GM12878 (cell line): Measurements from ENCODE around the gene SEMA4D. TPM values are rescaled to one million over a fixed set of nuclear protein-coding genes. Genes with fewer than 3 reads are reported as not detected.
"Not testable (repeated sequence)": the region's sequence is repeated elsewhere in the genome, so short reads cannot be mapped to it uniquely, and the experiment has no call there.

Source experiments
- ATAC-seq: fragments of 200-7000 bp; cut with Tn5 transposase; 3 replicates; pipeline ENCODE4 v1.9.1; 2020; ENCODE audit warnings: mild to moderate bottlenecking, moderate library complexity
- BruUV-seq: library from RNA; stranded (reverse); fragments of 400-500 nt; replicated peaks from 2 replicates; lab custom pipeline; 2021; lab: Mats Ljungman, UMichigan
- CTCF ChIA-PET: fragments of 300-600 bp; sonication (Branson Sonifier 250); formaldehyde crosslinking; extraction: SDS; loops from one replicate; lab custom pipeline; 2021; ENCODE audit warnings: inconsistent platforms; lab: Yijun Ruan, JAX
- POLR2A ChIA-PET: fragments of 350-600 bp; formaldehyde crosslinking; extraction: SDS; loops from one replicate; lab custom pipeline; 2021; ENCODE audit warnings: inconsistent platforms; lab: Charles Lee
- RAD21 ChIA-PET: fragments of 300-600 bp; sonication (Branson Sonifier 250); formaldehyde crosslinking; loops from one replicate; lab custom pipeline; 2023; ENCODE audit warnings: antibody characterized with exemption; ENCODE audit not compliant: unreplicated experiment; lab: Charles Lee
- SMC1A ChIA-PET: fragments of 300-600 bp; sonication (Branson Sonifier 250); formaldehyde crosslinking; loops from one replicate; lab custom pipeline; 2023; ENCODE audit not compliant: unreplicated experiment, uncharacterized antibody; lab: Charles Lee
- DNase-seq: peaks from one replicate; pipeline ENCODE4 v3.0.0-alpha.2; 2011; ENCODE audit warnings: low read depth, low spot score
- FAIRE-seq: peaks from 3 replicates; lab custom pipeline; 2011; peaks lifted over from hg19 to GRCh38; lab: Jason Lieb, UNC
- H2AFZ ChIP-seq: 2 replicates; pipeline ENCODE4 v1.6.0; 2011; ENCODE audit warnings: low read depth, low read length, control low read depth; ENCODE audit not compliant: control insufficient read depth
- H3K27ac ChIP-seq: 2 replicates; pipeline ENCODE4 v1.5.1; 2011; ENCODE audit warnings: control low read depth; ENCODE audit not compliant: control insufficient read depth, insufficient read depth
- H3K27me3 ChIP-seq, 2 experiments: replicated peaks in 1 of 2; 2 replicates each; pipeline versions ENCODE4 v1.6.0 to v1.6.1; 2011; ENCODE audit warnings: low read length in 1 of 2; ENCODE audit not compliant: control insufficient read depth in 2 of 2, insufficient read depth in 2 of 2
- H3K36me3 ChIP-seq, 2 experiments: 2 replicates each; pipeline ENCODE4 v1.5.1; 2011; ENCODE audit warnings: low read length in 1 of 2; ENCODE audit not compliant: control insufficient read depth in 2 of 2, insufficient read depth in 2 of 2
- H3K4me1 ChIP-seq: 2 replicates; pipeline ENCODE4 v1.6.1; 2011; ENCODE audit warnings: mild to moderate bottlenecking, low read length, moderate library complexity, mixed read lengths; ENCODE audit not compliant: control insufficient read depth, insufficient read depth
- H3K4me2 ChIP-seq: 2 replicates; pipeline ENCODE4 v1.6.0; 2011; ENCODE audit warnings: control low read depth; ENCODE audit not compliant: control insufficient read depth, insufficient read depth
- H3K4me3 ChIP-seq: fragments of 200-600 bp; sonication (generic); 2 replicates; pipeline ENCODE4 v1.5.1; 2016
- H3K79me2 ChIP-seq: 2 replicates; pipeline ENCODE4 v1.6.0; 2011; ENCODE audit warnings: low read length; ENCODE audit not compliant: control insufficient read depth, insufficient read depth
- H3K9ac ChIP-seq: 2 replicates; pipeline ENCODE4 v1.8.0; 2011; ENCODE audit warnings: low read length, control low read depth, mixed read lengths; ENCODE audit not compliant: control insufficient read depth, insufficient read depth
- H3K9me3 ChIP-seq: replicated peaks from 3 replicates; pipeline ENCODE4 v1.5.1; 2011; ENCODE audit warnings: mild to moderate bottlenecking, low read length; ENCODE audit not compliant: control insufficient read depth, insufficient read depth
- H4K20me1 ChIP-seq: 2 replicates; pipeline ENCODE4 v1.6.0; 2011; ENCODE audit not compliant: control insufficient read depth, insufficient read depth
- RBBP5 ChIP-seq: fragments of 200-600 bp; sonication (generic); conservative IDR thresholded peaks from 2 replicates; pipeline ENCODE4 v1.6.1; 2016
- WGBS: methylation state at CpG from one replicate; pipeline ENCODE4 v1.1.6; 2016; ENCODE audit warnings: low lambda C conversion rate; ENCODE audit not compliant: insufficient replicate concordance, insufficient coverage; ENCODE audit errors: missing lambda C conversion rate; 5-methylcytosine and 5-hydroxymethylcytosine counted together
- in situ Hi-C: fragments of 300-500 bp; cut with MboI; formaldehyde crosslinking; loops from 9 replicates; pipeline ENCODE4 v1.14.3; 2018; ENCODE audit warnings: mixed read lengths
- intact Hi-C: fragments of 100-400 bp; cut with micrococcal nuclease; formaldehyde crosslinking; loops from one replicate; pipeline ENCODE4 v1.14.2; 2022; ENCODE audit not compliant: unreplicated experiment
- polyA plus RNA-seq, 11 experiments: library from polyadenylated mRNA; depleted of rRNA in 4 of 11; unstranded in 6 of 11; stranded (reverse) in 5 of 11; fragments of >200 nt; fragmentation: Nextera tagmentation in 4 of 11; fragmentation: Illumina TruSeq in 1 of 11; extraction: Ambion mirVana in 4 of 11; extraction: Trizol in 1 of 11; gene quantifications; 1 replicate in 1 of 11; 2 replicates in 10 of 11; pipeline versions ENCODE4 v1.2.1 to v1.2.3, GENCODE V29; 2011 to 2016; ENCODE audit warnings: inconsistent platforms in 2 of 11, missing spikeins in 2 of 11, low read depth in 1 of 11
- total RNA-seq, 4 experiments: library from RNA; depleted of rRNA in 3 of 4; stranded (reverse); fragments of >200 nt in 3 of 4; fragmentation: Illumina TruSeq in 1 of 4; extraction: Trizol in 1 of 4; gene quantifications; 2 replicates each; pipeline versions ENCODE4 v1.2.1 to v1.2.3, GENCODE V29; 2013 to 2021
- TF ChIP-seq, protein P1 (sequence below): IDR thresholded peaks from 2 replicates; pipeline ENCODE4 v1.6.1; 2011; ENCODE audit warnings: borderline replicate concordance, low read depth, mild to moderate bottlenecking, moderate library complexity, low read length; ENCODE audit not compliant: insufficient read depth, poor library complexity, severe bottlenecking

The SEMA4D gene
- total and polyA plus RNA-seq, 10 of the 15 experiments (the other 5 are each of a cell fraction or from before 2014, with no cell fraction given) = 15.1 to 136 (median 39.6) TPM

GRCh38 chr9:89473762-89474469 is 24.0 kb downstream of the SEMA4D start:
- Histone ChIP-seq H3K27me3 (no peaks in the 10 kb centered on the region), H3K27ac (no peak overlapping the region), H3K4me2 (no peak overlapping the region), H4K20me1 (no peaks in the 10 kb centered on the region), H2AFZ (no peak overlapping the region), H3K9ac (no peak overlapping the region), H3K9me3 (no peaks in the 10 kb centered on the region; the same call in 2 of the 3 replicates), H3K36me3 (peaks cover 17 to 28% of the 10 kb centered on the region in 2 experiments; a peak in 3 of 4 replicates), H3K4me1 (peaks cover 37% of the 10 kb centered on the region), H3K79me2 (peaks cover 75% of the 10 kb centered on the region), H3K4me3 (no peak overlapping the region)
- BruUV-seq = no TSS peak
- in situ Hi-C loops = no loop called here
- ATAC-seq (no peak), FAIRE-seq (no peak), DNase-seq (no peak)
- no peak for TF ChIP-seq RBBP5
- TF ChIP-seq, protein P1, sequence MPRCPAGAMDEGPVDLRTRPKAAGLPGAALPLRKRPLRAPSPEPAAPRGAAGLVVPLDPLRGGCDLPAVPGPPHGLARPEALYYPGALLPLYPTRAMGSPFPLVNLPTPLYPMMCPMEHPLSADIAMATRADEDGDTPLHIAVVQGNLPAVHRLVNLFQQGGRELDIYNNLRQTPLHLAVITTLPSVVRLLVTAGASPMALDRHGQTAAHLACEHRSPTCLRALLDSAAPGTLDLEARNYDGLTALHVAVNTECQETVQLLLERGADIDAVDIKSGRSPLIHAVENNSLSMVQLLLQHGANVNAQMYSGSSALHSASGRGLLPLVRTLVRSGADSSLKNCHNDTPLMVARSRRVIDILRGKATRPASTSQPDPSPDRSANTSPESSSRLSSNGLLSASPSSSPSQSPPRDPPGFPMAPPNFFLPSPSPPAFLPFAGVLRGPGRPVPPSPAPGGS = peak; percentile 71
- ChIA-PET SMC1A (interaction anchor here (0.8 to 1.1 kb wide), 2 partner anchors 74 to 117 kb away, joined by 3 to 4 read pairs; no protein-coding TSS in a partner anchor), POLR2A (interaction anchor here (1.0 to 1.8 kb wide), 2 partner anchors 10 to 16 kb away, joined by 3 to 6 read pairs; no protein-coding TSS in a partner anchor), RAD21 (interaction anchor here (1.4 kb wide), 1 partner anchor 75 kb away, joined by 6 read pairs; no protein-coding TSS in a partner anchor), CTCF (interaction anchor here (0.7 to 2.2 kb wide), 3 partner anchors 15 to 83 kb away, joined by 3 to 7 read pairs (median 4); no protein-coding TSS in a partner anchor)
- intact Hi-C loops = no loop called here
- WGBS = 82% methylated on average over 7 of the region's 7 CpGs

- H3K4me3 ChIP-seq = not testable (repeated sequence)
Measured at GRCh38 chr9:89471796-89472320, 26.1 kb downstream of the SEMA4D start.

More at GRCh38 chr9:89471796-89472320, 26.1 kb downstream of the SEMA4D start:
- H2AFZ ChIP-seq, H3K4me2 ChIP-seq, in situ Hi-C loops, FAIRE-seq, DNase-seq, H3K27ac ChIP-seq, intact Hi-C loops, H3K9me3 ChIP-seq, BruUV-seq, H3K9ac ChIP-seq, H4K20me1 ChIP-seq, H3K27me3 ChIP-seq, ATAC-seq, POLR2A ChIA-PET: not testable (repeated sequence)
- Histone ChIP-seq H3K79me2 (peaks cover 75% of the 10 kb centered on the region), H3K36me3 (peaks cover 7 to 24% of the 10 kb centered on the region in 2 experiments; a peak in 3 of 4 replicates), H3K4me1 (peaks cover 42% of the 10 kb centered on the region)
- SMC1A ChIA-PET = interaction anchor here (0.7 to 2.3 kb wide), 6 partner anchors 10 to 151 kb away, joined by 3 to 9 read pairs (median 3); no protein-coding TSS in a partner anchor
- RAD21 ChIA-PET = interaction anchor here (1.1 kb wide), 1 partner anchor 15 kb away, joined by 4 read pairs; no protein-coding TSS in a partner anchor
- 48% methylated on average over 6 of the region's 6 CpGs for WGBS
- CTCF ChIA-PET = interaction anchor here (1.1 to 2.9 kb wide), 2 partner anchors 70 to 78 kb away, joined by 5 to 19 read pairs; no protein-coding TSS in a partner anchor
